GM19452 (cell line): ENCODE results near the gene KCNK7.

Source experiments
- ATAC-seq: cut with Tn5 transposase; IDR thresholded peaks from one replicate; pipeline ENCODE4 v1.9.1; 2021; ENCODE audit not compliant: unreplicated experiment

Gene KCNK7

DNA sequence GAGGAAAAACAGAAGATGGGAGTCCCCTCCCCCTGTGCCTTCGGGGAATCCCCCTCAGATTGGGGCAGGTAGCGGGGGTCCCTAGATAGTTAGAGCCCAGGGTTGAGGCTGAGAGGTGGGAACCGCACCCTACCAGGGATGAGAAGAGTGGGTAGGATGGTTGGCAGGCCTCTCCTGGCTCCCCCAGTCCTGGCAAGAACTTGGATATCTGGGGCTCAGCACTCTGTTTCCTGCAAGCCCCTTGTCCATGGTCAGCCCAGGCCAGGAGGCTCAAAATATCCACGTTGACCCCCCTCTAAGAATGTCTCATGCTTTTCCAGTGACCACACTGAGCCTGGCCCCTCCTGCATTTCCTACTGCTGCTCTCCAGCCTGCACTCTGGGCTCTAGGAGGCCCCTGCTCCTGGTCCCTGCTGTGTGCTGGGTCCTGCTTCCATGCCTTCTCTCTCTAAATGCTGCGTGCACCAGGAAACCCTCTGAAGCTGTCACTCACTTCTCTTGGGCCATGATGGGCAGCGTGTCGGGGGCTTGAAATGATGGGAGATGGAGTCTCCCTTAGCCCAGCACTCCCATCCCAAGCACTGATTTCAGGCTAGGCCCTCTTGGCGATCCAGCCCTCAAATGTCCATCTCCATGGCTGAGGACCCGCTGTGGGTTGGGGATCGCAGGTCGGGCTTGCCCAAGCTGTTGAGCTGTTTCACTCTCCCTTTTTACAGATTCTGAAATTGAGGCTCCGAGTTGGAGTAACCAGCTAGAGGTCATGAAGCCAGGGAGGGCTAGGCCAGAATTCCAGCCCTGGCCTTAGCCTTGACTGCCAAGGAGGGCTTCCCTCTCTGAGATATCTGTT lies 16.4 kb upstream of the KCNK7 start:
- ATAC-seq = no peak

DNA sequence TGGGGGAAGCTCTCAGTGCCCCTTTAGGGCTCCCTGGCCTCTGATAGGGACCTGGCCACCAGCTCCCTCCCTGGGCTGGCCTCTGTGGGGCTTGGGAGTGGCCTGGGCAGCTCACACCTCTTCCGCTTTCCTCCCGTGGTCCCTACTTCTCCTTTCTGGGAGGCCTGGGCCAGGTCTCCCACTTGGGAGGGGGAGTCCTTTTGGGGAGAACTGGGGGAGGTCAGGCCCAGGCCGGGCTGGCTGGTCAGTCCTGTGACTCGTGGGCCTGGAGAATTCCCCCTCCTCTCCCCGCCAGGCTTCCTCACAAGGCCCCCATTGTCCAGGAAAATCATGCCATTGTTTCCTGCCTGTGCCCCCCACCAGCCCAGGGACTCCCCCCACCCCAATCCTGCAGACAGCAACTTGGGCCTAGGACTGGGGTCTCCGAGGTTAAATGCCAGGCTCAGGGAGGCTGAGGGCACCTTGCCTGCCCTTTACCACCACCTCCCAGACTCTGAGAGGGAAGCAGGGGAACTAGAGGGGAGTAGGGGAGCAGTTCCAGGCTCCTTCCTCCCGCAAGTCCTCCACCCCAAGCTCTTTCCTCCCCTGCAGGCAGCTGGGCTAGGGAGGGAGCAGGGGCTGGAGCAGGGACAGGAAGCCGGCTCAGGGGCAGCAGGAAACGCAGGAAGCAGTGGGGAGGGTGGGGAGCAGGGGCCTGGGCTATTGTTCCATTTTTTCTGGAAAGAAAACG lies 15.6 kb upstream of the KCNK7 start:
- ATAC-seq = no peak

DNA sequence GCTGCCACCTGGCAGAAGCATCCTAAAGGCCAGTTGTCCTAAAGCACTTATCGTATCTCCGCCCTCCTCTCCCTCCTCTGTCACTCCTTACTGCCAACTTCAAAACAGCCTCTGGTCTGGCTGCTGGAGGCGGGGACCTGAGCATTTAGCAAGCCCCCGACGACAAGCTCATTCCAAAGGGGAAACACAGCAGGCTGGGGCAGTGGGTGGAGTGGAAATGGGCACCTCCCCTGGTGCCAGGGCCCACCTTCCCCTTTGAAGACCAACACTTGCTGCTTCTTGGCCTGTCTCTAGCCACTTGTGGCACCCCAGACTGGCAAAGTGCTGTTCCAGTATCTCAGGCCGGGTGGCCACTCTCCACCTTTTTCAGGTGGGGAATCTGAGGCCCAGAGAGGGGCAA lies 14.8 kb upstream of the KCNK7 start:
- ATAC-seq = no peak

DNA sequence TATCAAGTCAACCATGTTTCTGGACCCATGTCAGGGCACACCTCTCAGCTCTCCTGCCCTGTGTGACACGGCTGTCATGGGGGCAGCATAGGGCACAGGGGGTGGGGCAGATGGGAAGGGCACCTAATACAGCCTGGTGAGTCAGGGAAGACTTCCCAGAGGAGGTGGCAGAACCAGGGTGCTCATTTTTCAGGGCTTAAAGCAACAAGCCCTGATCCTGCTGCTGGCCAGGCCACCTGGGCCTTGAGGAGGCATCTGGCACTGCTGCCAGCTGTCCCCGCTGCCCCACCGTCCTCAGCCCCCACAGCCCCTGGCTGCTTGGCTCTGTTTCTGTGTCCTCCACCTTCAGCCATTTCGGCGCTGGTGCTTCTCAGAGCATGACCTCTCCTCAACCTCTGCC lies 14.1 kb upstream of the KCNK7 start:
- no peak for ATAC-seq

DNA sequence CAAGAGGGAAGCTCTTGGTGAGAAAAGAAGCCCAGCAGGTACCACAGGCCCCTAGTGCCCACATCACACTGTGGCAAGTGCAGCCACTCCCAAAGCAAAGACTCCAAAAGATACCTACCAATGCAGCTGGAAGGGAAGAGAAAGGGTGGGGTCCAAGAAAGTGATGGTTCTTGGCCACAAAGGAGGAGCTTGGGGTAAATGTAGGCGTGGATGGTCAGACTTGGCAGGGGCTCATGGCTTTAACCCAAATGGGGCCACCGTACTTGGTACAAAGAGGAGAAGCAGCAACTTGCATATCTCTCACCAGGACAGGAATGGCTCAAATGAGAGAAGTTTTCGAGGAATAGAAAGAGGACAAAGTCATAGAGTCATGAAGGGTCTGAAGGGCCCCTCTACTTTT lies 13.6 kb upstream of the KCNK7 start:
- no peak for ATAC-seq

DNA sequence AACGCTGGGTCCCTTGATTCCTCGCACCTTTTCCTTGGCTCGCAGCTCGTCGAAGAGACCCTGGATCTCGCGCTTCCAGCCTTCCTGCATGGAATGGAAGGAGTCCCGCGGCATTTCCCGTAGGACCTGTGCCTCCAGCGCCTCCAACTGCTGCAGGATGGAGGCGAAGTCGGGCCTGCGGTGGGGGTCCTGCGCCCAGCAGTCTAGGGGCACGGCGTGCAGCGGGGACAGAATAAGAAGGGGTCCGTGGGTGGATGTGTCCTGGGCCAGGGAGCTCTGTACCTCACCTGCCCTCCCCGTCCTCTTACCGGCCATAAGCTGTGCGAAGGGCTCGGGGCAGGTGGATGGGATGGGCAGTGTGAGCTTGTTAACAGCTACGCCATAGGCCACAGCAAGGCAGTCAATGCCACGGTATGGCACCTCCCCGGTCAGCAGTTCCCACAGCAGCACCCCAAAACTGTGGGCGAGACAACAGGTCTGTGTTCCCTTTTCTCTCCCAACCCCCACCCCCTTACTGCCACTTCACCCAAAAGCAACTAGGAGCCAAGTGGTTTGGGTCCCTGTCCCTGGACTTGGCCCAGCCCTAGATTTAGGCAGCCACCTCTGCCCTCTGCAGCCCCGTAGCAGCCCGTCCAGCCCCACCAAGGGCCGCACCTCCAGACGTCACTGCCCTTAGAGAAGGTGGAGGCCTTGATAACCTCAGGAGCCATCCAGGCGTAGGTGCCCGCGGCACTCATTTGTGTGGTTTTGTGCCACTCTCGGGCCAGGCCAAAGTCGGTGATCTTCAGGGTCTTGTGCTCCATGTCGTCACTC lies 12.2 kb upstream of the KCNK7 start:
- ATAC-seq = no peak

DNA sequence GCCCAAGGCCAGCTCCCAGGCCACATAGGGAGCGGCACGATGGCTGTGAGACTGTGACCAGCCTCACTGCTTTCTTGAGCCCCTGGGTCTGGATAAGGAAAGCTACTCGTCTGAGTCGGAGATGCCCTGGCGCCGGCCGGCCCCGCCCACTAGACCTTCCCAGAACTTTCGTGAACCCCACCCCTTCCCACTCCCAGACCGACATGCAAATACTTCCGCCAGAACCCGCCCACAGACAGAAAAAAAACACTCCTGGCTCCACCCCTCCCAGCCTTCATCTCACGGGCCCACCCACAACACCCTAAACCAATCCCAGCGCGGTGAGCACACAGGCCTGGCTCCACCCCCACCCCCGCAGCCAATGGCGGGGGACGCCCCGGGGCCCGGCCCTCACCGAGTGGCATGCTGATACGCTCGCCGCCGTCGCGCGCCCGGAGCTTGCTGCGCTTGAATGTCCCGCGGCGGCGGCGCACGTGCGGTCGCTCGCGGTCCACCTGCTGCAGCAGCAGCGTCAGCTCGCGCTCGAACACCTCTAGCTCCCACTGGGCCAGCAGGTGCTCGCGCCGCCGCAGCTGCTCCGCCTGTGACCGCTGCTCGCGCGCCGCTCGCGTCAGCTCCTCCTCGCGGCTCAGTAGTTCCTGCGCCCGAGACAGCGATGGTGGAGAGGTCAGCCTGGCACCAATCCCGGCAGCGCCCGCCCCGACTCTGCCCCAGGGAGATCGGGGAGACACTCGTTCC lies 11.4 kb upstream of the KCNK7 start:
- no peak for ATAC-seq

DNA sequence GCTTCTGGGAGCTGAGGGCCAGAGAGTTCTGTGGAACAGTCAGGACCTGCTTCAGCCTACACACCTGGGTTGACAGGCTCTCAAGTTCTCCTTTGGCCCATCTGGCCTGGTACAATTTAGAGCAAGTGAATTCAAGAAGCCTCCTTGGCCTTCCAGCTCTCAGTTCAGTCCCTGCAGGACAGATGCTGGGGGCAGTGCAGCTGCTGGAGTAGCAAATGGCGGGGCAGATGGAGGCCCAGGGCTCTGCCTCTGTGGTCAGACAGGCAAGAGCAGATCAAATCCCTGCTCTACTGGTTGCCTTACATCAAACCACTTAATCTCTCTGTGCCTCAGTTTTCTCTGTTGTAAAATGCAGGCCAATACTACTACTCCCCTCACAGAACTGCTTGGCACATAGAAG lies 8.7 kb upstream of the KCNK7 start:
- no peak for ATAC-seq

DNA sequence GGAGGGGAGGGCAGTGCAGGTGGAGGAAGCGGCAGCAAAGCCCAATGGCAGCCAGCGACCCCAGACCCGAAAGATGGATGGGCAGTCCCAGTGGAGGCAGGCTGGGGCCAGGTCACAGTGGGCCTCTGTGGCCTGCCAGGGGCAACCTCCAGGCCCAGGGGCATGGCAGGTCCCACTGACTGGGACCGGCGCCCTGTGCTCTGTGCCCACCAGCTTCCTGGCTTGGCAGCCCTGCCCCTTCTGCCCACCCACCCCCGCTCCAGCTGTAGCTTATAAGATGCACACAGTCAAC lies 4.3 kb upstream of the KCNK7 start:
- ATAC-seq = no peak

DNA sequence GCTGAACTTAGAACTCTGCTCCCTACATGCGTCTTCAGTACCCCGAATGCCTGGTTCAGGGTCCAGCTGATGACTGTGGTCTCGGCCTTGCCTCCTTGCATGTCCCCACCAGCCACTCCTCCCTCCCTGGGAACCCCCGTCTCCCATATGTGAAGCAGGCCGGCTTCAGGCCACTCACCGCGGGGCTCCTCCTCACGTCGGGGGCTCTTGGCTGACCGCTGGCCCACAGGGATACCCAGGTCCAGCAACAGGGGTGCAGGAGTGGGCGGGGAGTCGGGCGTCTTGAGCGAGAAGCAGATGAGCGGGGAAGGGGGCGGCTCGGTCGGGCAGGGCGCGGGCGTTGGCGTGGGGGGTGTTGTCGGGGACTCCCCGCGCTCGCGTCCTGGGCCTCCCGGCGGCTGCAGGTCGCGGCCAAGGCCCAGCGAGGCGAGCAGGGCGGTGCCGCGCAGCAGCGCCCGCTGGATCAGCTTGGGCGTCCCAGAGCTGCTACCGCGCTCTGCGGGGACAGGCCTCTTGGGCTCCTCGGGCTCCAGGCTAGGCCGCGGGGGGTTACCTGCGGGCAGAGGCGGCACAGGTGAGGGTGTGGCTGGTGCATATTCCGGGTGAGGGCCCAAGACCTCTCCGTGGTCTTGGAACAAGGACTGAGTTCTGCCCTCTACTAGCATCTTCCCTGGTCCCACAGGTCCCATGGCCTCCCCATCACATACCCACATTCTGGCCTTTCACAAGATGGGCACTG lies 3.8 kb upstream of the KCNK7 start:
- no peak for ATAC-seq

DNA sequence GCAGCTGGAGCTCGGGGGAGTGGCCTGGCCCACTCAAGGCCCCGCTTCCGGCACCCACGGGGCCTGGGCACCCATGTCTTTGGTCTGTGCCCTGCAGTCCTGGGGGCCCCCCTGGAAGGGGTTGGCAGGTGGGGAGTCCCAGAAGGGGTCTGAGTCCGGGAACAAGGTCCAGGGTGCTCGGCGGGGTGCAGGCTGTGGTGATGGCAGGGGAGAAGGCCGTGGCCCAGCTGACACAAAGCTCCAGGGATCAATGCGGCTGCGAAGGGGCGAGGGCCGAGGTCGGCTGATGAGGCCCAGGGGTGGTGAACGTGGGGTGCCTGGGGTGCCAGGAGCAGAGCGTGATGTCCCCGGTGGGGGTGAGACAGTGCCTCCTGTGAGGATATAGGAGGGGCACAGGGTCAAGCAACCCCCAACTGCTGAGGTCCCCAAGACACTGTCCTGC lies 2.7 kb upstream of the KCNK7 start:
- no peak for ATAC-seq

DNA sequence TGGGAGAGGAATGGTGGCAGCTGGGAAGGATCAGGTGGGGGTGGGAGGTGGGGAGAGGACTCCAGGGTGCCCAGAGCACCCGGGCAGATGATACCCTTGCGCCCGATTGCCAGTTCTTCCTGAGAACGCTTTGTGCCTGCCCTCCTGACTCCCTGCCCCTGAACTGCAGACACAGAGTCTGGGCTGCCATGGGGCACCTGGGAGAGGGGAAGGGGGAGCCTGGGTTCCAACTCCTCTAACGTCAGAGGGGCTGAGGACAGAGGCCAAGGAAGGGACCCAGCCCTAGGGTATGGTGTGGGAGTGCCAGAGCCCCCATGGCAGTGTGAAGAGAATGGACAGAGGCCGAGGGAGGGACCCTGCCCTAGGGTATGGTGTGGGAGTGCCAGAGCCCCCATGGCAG lies 920 bp upstream of the KCNK7 start:
- no peak for ATAC-seq

DNA sequence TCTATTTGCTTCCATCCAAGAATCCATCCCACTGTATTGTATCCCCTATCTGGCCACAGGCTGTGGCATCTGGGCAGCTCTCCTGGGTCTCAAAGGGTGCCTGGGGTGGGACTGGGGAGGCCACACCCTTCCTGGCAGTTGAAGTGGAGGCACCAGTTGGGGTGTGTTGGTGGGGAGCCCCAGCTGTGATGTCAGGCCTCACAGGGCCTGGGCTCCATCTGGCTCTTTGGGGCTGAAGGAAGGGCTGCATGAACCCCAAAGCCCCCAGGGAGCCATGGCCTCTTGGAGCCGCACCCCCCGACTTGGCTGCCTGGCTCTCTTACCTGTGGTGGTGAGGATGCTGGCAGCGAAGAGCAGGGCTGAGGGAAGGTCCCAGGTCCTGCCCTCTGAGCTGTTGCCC lies 469 bp downstream of the KCNK7 start:
- ATAC-seq = no peak

DNA sequence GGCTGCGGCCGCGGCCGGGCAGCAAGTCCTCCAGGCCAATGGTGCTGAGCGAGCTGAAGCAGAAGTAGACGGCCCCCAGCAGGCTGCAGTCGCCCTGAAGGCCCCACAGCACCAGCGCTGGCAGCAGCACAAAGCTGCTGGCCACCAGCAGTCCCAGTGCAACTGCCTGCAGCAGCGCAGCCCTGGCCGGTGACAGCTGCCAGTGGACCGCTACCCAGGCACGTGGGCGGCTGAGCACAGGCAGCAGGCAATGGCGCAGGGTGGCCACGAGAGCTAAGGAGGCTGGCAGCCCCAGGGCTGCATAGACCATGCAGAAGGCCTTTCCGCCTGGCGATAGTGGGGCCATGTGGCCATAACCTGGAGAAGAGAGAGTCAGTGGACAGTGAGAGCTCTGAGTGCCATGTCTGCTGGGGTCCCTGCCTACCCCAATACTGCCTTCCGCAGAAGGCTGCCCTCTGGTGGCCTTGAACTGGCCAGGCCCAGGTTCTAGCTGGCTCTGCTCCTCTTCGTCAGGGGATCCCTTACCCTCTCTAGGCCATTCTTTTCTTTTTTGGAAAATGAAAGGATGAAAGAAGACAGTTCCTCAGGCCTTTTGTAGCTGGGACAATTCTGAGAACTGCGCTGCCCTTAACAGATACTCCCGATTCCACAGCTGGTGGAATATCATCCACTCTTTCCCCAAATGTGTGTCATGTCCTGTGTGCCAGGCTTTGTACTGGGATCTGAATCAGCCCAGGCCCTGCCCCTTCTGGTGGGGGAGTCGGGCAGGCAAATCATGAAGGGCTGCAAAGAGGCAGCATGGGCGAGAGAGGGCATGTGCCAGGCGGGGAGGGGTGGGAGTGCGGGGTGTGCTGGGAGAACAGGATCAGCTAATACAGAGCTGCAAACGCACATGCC lies 1.8 kb downstream of the KCNK7 start:
- no peak for ATAC-seq

DNA sequence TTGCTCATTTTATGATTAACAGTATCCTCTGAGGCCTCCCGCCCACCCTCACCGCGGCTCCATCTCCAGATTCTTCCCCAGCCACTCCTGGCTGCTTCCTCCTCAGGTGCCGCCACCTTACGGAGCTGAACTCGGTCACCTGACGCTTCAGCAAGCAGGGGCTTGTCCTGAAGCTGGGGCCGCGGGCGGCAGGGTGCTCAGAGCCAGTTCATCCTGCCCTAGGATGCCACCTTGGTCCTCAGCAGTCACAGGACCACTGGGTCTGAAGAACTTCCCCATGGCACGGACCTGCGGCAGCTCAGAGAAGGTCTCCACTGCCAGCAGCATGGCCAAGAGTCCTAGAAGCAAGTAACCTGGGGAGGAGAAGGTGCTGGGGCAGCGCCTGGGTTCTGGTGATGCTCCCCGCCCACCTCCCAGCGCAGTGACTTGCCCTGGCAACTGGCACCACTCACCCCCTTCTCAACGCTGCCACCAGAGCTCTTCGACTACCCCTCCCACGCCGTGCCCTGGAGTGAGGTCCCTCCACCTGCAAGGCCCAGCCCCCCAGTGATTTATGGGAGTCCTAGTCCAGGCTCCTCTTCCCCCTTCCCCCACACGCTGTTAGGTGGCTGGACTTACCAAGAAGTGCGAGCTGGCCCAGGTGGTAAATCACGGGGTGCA lies 2.6 kb downstream of the KCNK7 start:
- ATAC-seq = no peak

DNA sequence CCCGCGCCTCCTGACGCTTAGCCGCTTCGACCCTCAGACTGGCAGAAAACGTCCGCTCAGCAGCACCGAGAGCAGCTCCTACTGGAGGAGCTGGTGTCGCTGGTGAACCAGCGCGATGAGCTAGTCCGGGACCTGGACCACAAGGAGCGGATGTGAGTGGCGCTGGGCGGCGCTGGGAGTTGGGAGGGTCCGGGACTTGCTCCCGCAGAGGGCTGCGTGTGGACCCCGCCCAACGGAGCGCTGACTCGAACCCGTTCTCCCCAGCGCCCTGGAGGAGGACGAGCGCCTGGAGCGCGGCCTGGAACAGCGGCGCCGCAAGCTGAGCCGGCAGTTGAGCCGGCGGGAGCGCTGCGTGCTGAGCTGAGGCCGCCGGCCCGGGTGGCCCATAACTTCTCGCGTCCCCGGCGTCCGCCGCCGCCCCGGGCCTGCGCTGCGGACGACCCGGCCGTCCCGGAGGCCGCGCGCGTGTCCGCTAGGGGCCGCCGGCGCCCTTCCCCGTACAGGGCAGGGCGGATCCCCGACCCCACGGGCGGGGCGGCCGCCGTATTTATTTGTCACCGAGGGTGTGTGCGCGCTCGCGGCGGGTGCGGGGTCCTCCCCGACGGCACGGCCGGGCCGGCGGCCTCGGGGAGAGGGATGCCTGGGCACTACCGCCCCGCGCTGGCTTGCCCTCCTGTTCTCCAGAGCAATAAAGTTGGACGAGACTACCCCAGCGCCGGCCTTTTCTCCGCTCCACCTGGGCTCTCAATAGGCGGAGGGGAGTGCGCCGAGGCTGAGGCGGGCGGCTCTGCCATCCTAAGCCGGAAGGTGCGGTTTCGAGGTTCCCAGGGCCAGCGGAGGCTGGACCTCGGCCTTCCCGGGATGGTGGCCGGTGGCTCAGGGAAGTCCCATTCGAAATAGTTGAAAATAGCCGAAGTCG lies 3.4 kb downstream of the KCNK7 start:
- ATAC-seq = no peak

DNA sequence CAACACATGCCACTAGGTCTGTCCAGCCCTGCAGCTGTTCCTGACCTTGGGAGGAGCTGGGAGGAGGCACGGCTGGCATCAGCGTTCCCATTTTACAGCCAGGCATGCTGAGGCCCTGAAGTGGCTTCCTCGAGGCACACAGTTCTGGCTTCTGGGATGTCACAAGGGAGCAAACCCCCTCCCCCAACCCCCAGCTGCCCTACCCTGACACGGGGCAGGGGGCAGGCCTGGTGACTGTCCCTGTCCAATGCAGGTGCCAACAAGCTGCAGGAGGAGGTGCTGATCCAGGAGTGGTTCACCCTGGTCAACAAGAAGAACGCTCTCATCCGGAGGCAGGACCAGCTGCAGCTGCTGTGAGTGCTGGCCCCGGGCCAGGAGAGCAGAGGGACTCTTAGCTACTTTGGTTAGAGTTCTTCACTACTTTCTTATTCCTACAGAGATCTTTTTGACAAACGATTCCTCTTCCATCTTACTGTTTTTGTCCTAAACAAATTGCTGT lies 5.3 kb downstream of the KCNK7 start:
- ATAC-seq = no peak
